Measurements from ENCODE around the gene DNAJC18.

Gene DNAJC18

DNA sequence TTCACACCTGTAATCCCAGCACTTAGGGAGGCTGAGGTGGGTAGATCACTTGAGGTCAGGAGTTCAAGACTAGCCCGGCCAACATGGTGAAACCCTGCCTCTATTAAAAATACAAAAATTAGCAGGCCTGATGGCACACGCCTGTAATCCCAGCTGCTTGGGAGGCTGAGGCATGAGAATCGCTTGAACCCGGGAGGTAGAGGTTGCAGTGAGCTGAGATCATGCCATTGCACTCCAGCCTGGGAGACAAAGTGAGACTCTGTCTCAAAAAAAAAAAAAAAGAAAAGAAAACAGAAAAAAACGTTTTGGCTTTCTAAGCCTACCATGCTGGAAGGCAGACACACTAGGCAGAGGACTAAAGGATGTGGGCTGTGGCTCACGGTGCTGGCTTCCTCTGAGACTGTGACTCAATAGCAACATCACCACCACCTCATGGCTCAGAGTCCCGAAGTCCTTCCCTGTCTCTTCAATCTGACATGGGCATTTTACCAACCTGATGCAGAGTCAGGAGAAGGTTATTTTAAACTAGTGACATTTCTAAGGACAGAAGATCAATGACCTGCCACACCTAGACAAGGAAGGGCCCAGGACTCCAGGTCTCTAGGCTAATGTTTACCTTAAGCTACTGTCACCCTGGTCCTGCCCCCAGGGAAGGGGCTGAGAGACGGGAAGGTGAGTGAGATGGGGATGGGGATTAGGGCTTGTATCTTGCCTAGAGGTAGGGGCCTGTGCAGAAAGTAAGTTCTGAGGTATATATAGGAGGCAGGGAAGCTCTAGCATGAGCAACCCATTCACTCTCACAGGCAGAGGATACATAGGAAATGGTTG lies 19.5 kb upstream of the DNAJC18 start:
- Histone ChIP-seq H3K36me3 (ENCODE audit: control insufficient read depth, insufficient read depth, low read length) (no peaks in the 10 kb centered on the region), H3K9me3 (ENCODE audit: control insufficient read depth, low read length) (no peaks in the 10 kb centered on the region), H3K4me1 (ENCODE audit: control insufficient read depth, insufficient read depth, low read length) (peaks cover 13% of the 10 kb centered on the region), H3K27me3 (ENCODE audit: control insufficient read depth, insufficient read depth, low read length) (no peaks in the 10 kb centered on the region), H3K4me3 (ENCODE audit: low read length) (no peak overlapping the region), H3K9ac (ENCODE audit: low read length) (no peak overlapping the region)

DNA sequence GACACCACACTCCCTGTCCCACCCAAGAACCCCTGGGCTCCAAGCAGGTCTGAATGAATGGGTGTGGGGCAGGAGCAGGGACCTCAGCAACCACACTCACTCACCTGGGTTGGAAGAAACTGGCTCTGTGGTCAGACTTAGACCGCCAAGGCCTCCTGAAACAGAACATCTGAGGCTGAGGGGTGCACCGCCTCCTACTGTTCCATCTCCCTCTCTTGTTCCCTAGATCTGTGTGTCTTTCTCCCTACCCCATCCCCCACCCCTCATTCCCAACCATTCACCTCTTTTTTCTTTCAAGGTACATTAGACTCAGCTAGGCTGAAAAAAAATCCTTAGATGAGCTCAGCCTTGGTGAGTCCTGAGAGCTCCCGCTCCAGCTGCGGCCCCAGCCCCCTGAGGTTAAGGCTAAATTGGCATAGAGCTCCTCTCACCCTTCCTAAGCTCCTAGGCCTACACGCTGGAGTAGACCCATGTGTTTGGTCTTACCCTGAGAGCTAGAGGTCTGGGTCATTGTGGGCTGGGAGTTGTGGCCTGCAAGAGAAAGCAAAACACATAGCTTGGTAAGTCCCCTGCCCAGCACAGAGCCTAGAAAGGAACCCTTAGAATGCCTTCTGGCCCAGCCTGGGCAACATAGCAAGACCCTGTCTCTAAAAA lies 18.5 kb upstream of the DNAJC18 start:
- Histone ChIP-seq H3K9ac (ENCODE audit: low read length) (no peak overlapping the region), H3K9me3 (ENCODE audit: control insufficient read depth, low read length) (no peaks in the 10 kb centered on the region)

DNA sequence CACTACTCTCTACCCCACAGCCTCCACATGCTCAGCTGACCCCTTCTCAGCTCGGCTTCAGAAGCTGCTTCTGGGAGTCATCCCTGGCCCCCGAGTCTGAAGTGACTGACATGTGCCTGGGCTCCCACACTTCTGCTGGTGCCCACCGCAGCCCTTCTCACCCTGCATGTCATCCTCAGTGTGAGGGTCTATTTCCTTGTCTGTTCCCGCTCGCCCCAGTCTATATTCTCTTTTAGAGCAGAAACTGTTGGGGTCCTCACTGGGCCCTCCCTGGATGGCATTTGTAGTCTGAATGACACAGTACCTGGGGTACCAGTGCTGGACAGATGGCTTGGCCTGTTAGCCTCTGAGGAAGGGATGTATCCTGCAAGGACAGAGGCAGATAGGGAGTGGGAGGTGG lies 17.9 kb upstream of the DNAJC18 start:
- Histone ChIP-seq H3K27me3 (ENCODE audit: control insufficient read depth, insufficient read depth, low read length) (no peaks in the 10 kb centered on the region), H3K4me1 (ENCODE audit: control insufficient read depth, insufficient read depth, low read length) (peaks cover 15% of the 10 kb centered on the region), H3K9ac (ENCODE audit: low read length) (no peak overlapping the region), H3K4me3 (ENCODE audit: low read length) (no peak overlapping the region), H3K36me3 (ENCODE audit: control insufficient read depth, insufficient read depth, low read length) (no peaks in the 10 kb centered on the region), H3K9me3 (ENCODE audit: control insufficient read depth, low read length) (no peaks in the 10 kb centered on the region)

More for the DNA sequence above, 18.5 kb upstream of the DNAJC18 start:
- Histone ChIP-seq H3K27me3 (ENCODE audit: control insufficient read depth, insufficient read depth, low read length) (no peaks in the 10 kb centered on the region), H3K36me3 (ENCODE audit: control insufficient read depth, insufficient read depth, low read length) (no peaks in the 10 kb centered on the region), H3K4me3 (ENCODE audit: low read length) (no peak overlapping the region), H3K4me1 (ENCODE audit: control insufficient read depth, insufficient read depth, low read length) (peaks cover 13% of the 10 kb centered on the region)

DNA sequence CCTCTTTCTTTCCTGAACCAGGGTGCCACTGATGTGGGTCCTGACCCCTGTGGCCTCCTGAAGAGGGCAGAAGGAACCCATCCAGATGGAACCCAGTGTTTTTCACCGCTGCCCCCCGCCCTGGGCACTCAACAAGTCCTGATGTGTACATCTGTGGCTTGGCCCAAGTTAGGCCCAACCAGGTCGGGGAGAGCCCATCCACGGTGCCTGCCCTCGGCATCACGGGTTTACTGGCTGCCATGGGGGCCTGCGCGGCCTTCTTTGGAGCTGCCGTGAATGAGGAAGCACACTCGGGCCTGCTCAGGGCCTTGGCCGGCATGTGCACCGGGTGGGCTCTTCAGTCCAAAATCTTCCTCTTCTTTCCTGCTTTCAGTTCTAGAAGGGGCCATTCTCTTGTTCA lies 17.5 kb upstream of the DNAJC18 start:
- Histone ChIP-seq H3K4me3 (ENCODE audit: low read length) (no peak overlapping the region), H3K9ac (ENCODE audit: low read length) (no peak overlapping the region), H3K9me3 (ENCODE audit: control insufficient read depth, low read length) (no peaks in the 10 kb centered on the region), H3K27me3 (ENCODE audit: control insufficient read depth, insufficient read depth, low read length) (no peaks in the 10 kb centered on the region), H3K36me3 (ENCODE audit: control insufficient read depth, insufficient read depth, low read length) (no peaks in the 10 kb centered on the region), H3K4me1 (ENCODE audit: control insufficient read depth, insufficient read depth, low read length) (peaks cover 18% of the 10 kb centered on the region)

DNA sequence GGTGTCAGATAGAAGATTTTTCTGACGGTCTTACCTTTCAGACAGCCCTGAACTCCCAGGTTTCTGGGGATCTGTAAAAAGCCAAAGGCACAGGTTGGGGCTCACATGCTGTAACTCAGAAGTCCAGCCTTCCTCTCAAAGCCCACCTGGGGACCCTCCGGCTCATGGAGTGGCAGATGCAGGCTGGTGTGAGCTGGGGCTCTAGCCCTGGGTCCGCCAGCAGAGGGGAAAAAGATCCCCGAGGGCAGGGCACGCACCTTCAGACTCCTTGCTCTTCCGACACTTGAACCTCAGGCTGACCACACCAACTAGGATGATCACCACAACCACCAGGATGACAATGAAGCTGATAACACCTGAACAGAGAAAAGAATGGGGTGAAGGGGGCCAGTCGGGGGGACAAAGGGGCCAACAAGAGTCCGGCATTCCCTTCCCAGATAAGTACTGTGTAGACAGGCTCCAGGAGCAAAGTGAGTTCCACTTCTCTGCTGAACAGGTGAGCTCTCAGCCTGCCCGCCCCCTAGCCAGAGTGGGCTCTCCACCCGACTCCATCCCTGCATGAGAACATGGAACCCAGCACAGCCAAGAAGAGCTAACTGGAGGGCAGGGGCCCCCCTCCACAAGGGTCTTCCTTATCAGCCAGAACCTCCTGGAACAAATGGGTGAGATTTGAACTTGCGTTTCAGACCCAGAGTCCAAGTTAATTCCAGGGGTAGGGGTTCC lies 15.4 kb upstream of the DNAJC18 start:
- Histone ChIP-seq H3K36me3 (ENCODE audit: control insufficient read depth, insufficient read depth, low read length) (no peaks in the 10 kb centered on the region), H3K9ac (ENCODE audit: low read length) (no peak overlapping the region), H3K27me3 (ENCODE audit: control insufficient read depth, insufficient read depth, low read length) (no peaks in the 10 kb centered on the region), H3K4me1 (ENCODE audit: control insufficient read depth, insufficient read depth, low read length) (peaks cover 15% of the 10 kb centered on the region), H3K4me3 (ENCODE audit: low read length) (no peak overlapping the region), H3K9me3 (ENCODE audit: control insufficient read depth, low read length) (no peaks in the 10 kb centered on the region)

DNA sequence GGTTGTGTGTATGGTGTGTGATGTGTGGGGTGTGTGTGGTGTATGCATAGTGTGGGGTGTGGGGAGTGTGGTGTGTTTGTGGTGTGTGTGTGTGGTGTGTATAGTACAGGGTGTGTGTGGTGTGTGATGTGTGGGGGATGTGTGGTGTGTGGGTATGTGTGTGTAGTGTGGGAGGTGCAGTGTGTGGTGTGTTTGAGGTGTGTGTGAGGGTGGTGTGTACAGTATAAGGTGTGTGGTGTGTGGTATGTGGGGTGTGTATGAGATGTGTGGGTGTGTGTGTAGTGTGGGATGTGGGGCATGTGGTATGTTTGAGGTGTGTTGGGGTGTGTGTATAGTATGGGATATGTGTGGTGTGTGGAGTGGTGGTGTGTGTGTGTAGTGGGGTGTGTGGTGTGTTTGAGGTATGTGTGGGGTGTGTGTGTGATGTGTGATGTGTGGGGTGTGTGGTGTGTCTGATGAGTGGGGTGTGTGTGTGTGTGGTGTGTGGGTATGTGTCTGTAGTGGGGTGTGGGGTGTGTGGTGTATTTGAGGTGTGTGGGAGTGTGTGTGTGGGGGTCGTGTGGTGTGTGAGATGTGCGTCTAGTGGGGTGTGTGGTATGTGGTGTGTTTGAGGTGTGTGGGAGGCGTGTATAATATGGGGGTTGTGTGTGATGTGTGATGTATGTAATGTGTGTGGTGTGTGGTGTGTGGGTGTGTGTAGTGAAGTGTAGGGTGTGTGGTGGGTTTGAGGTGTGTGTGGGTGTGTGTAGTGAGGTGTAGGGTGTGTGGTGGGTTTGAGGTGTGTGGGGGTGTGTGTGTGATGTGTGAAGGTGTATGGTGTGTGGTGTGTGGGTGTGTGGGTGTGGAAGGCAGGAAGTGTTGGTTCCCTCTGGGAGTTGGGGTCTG lies 14.6 kb upstream of the DNAJC18 start:
- no peaks in the 10 kb centered on the region for H3K9me3 ChIP-seq (ENCODE audit: control insufficient read depth, low read length)
- no peaks in the 10 kb centered on the region for H3K36me3 ChIP-seq (ENCODE audit: control insufficient read depth, insufficient read depth, low read length)
- no peaks in the 10 kb centered on the region for H3K27me3 ChIP-seq (ENCODE audit: control insufficient read depth, insufficient read depth, low read length)
- peaks cover 6% of the 10 kb centered on the region for H3K4me1 ChIP-seq (ENCODE audit: control insufficient read depth, insufficient read depth, low read length)
- H3K9ac ChIP-seq (ENCODE audit: low read length) = no peak overlapping the region
- no peak overlapping the region for H3K4me3 ChIP-seq (ENCODE audit: low read length)

DNA sequence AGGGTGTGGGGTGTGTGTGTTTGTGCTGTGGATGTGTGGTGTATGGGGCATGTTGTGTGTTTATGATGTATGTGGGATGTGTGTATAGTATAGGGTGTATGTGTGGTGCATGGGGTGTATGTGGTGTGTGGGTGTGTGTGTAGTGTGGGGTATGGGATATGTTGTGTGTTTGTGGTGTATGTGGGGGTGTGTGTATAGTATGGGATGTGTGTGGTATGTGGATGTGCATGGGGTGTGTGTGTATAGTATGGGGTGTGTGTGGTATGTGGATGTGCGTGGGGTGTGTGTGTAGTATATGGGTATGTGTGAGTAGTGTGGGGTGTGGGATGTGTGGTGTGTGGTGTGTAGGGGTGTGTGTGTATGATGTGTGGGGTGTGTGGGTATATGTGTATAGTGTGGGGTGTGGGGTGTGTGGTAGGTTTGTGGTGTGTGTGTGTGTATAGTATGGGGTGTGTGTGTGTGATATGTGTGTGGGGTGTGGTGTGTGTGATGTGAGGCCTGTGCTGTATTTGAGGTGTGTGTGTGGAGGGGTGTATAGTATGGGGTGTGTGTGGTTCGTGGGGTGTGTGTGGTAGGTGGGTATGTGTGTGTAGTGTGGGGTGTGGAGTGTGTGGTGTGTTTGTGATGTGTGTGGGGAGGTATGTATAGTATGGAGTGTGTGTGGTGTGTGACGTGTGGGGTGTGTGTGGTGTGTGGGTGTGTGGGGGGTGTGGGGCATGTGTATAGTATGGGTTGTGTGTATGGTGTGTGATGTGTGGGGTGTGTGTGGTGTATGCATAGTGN lies 12.7 kb upstream of the DNAJC18 start:
- no peak overlapping the region for H3K4me3 ChIP-seq (ENCODE audit: low read length)
- no peaks in the 10 kb centered on the region for H3K36me3 ChIP-seq (ENCODE audit: control insufficient read depth, insufficient read depth, low read length)
- H3K4me1 ChIP-seq (ENCODE audit: control insufficient read depth, insufficient read depth, low read length) = peaks cover 5% of the 10 kb centered on the region
- no peak overlapping the region for H3K9ac ChIP-seq (ENCODE audit: low read length)
- H3K9me3 ChIP-seq (ENCODE audit: control insufficient read depth, low read length) = no peaks in the 10 kb centered on the region
- no peaks in the 10 kb centered on the region for H3K27me3 ChIP-seq (ENCODE audit: control insufficient read depth, insufficient read depth, low read length)

DNA sequence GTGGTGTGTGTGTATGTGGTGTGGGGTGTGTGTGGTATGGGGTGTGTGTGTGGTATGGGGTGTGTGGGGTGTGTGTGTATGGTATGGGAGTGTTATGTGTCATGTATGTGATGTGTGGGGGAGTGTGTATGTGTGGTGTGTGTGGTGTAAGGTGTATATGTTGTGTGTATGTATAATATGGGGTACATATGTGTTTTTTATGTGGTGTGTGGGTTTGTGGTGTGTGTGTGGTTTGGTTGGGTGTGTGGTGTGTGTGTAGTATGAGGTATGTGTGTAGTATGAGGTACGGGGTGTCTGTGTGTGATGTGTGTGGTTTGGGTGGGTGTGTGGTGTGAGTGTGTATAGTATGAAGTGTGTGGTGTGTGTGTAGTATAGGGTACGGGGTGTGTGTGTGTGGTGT lies 11.9 kb upstream of the DNAJC18 start:
- no peaks in the 10 kb centered on the region for H3K36me3 ChIP-seq (ENCODE audit: control insufficient read depth, insufficient read depth, low read length)
- no peak overlapping the region for H3K9ac ChIP-seq (ENCODE audit: low read length)
- peaks cover 5% of the 10 kb centered on the region for H3K4me1 ChIP-seq (ENCODE audit: control insufficient read depth, insufficient read depth, low read length)
- H3K9me3 ChIP-seq (ENCODE audit: control insufficient read depth, low read length) = no peaks in the 10 kb centered on the region
- H3K27me3 ChIP-seq (ENCODE audit: control insufficient read depth, insufficient read depth, low read length) = no peaks in the 10 kb centered on the region
- no peak overlapping the region for H3K4me3 ChIP-seq (ENCODE audit: low read length)

DNA sequence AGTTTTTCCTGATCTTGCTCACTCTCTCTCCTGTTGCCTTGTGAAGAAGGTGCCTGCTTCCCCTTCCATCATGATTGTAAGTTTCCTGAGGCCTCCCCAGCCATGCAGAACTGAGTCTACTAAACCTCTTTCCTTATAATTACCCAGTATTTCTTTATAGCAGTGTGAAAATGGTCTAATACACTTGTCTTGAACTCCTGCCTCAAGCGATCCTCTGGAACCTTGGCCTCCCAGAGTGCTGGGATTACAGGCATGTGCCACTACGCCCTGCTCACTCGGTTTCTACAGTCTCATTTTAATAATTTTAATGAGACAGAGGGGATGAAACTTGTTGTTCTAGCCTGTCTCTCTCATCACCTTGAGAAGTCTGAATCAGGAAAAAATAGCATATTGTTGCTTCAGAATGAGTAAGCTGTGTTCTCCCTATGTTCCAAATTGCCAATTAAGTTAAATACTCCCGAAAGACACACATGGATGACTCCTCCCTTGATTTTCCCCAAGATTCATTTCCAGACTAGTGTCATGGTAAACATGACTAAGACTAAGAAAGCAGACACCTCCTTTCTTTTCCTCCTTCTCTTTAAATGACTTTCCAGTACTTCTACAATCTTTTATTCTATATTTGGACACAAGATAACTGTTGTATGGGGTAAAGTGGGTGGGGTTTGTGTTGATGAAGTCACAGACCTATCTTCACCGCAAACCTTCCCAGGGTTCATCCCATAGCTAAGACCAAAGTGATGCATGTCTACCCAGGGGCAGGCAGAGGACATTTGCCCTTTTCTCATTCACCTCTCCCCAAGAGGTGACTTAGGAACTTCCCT lies 7.8 kb upstream of the DNAJC18 start:
- Histone ChIP-seq H3K9ac (ENCODE audit: low read length) (no peak overlapping the region), H3K27me3 (ENCODE audit: control insufficient read depth, insufficient read depth, low read length) (no peaks in the 10 kb centered on the region), H3K4me1 (ENCODE audit: control insufficient read depth, insufficient read depth, low read length) (peaks cover 3% of the 10 kb centered on the region), H3K36me3 (ENCODE audit: control insufficient read depth, insufficient read depth, low read length) (no peaks in the 10 kb centered on the region), H3K9me3 (ENCODE audit: control insufficient read depth, low read length) (no peaks in the 10 kb centered on the region), H3K4me3 (ENCODE audit: low read length) (no peak overlapping the region)

DNA sequence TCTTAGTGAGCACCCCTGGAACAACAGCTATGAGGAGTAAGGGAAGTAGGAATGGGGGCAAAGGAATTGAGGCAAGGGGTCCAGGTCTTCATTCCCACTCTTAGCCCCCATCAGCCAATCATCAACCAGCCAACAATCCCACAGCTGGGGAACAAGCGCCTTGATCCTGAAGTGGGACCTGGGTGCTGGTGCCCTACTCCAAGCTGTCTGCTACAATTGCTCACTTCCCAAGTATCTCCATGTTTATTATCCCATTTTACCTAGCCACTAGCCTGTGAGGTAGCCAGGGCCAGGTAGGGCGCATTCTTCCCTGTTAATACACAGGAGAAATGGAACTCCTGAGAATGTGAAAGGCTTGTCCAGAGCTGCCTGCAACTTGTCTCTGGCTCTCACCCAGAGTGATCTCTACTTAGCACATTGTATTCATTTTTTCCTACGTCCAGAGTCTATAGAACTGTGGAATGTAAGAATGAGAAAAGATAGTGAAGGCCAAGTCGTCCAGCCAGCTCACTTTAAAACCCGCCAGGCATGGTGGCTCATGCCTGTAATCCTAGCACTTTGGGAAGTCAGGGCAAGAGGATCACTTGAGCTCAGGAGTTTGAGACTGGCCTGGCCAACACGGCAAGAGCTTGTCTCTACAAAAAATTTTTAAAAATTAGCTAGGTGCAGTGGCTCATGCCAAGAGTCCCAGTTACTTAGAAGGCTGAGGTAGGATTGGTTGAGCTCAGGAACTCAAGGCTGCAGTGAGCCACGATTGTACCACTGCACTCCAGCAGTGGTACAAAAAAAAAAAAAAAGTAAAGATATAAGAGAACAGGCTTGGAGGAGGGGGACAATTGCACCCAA lies 6.2 kb upstream of the DNAJC18 start:
- no peaks in the 10 kb centered on the region for H3K36me3 ChIP-seq (ENCODE audit: control insufficient read depth, insufficient read depth, low read length)
- no peaks in the 10 kb centered on the region for H3K4me1 ChIP-seq (ENCODE audit: control insufficient read depth, insufficient read depth, low read length)
- no peaks in the 10 kb centered on the region for H3K9me3 ChIP-seq (ENCODE audit: control insufficient read depth, low read length)
- H3K27me3 ChIP-seq (ENCODE audit: control insufficient read depth, insufficient read depth, low read length) = no peaks in the 10 kb centered on the region
- no peak overlapping the region for H3K9ac ChIP-seq (ENCODE audit: low read length)
- no peak overlapping the region for H3K4me3 ChIP-seq (ENCODE audit: low read length)

Data from mucosa of stomach (tissue), 1 donor.